Stimulated activated CD4-positive, alpha-beta T cell treated with anti-CD3 and anti-CD28 coated beads, Interleukin-1b, Interleukin-23, amount 100 ng/mL, for 1 hour (primary cell): Measurements from ENCODE around the gene TOMM7.
"Not testable (repeated sequence)": the region's sequence is repeated elsewhere in the genome, so short reads cannot be mapped to it uniquely, and the experiment has no call there.

Experiments used
- DNase-seq, 2 donors: peaks; one replicate each; pipeline ENCODE4 v3.0.0-alpha.2; 2020; ENCODE audit warnings: low read depth in 2 of 2

TOMM7 gene

DNA sequence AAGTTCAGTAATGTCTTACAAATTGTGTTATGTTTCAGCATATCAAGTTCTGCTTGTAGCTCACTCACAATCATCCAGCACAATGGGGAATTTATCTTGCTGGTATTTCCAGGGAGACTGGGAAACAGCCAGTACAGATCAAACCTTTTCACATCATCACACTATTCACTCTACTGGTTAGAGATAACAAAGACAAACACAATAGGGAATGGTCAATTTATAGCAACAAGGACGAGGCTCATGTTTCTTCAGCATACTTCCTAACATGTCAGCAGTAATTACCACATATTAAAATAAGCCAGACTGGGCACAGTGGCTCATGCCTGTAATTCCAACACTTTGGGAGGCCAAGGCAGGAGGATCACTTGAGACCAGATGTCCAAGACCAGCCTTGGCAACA is 38.3 kb downstream of the TOMM7 start:
- DNase-seq, result no peak

DNA sequence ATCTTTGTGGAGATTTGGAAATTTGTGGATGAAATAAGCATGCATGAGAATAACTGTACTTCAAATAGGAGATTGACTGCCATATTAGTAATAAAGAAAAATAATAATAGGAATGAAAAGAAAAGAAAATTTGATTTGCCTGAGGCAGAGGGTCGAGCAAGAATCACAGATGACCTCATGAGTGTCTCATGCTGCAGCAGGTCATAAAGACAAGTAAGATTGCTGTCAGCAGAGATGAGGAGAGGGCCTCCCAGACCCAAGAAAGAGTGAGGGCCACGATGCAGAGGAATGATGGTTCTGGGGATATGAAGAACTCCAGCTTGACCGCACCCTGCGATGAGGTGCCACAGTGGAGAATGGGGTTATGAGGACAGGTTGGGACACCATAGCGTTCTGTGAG is 39.2 kb downstream of the TOMM7 start:
- DNase-seq, result no peak

DNA sequence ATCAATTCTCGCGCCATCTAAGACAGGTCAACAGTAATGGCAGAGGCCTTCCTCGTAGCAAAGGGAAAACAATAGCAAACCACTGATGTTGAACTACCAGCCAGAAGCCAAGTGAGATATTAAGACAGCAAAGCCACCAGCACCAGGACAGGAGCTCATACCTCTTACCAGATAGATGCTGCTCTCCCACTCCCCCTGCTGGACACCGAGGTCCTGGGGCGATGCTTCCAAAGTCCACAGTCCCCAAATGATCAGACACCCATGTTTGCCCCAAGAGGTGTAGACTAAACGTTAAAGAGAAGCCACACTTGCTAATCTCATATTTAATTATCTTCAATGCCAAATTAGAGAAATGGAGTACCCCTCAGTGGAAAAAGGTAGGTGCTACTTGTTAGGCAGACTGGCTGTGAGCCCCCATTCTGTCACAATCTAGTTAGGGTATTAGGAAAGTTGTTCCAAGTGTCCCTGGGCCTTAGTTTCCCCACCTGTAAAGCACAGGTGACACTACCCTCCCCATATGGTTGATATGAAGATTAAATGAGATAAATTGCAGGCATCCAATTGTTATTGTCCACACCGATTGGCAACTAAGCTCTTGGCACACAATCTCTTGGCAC is 39.9 kb downstream of the TOMM7 start:
- peak; percentile 23 to 72 for DNase-seq

DNA sequence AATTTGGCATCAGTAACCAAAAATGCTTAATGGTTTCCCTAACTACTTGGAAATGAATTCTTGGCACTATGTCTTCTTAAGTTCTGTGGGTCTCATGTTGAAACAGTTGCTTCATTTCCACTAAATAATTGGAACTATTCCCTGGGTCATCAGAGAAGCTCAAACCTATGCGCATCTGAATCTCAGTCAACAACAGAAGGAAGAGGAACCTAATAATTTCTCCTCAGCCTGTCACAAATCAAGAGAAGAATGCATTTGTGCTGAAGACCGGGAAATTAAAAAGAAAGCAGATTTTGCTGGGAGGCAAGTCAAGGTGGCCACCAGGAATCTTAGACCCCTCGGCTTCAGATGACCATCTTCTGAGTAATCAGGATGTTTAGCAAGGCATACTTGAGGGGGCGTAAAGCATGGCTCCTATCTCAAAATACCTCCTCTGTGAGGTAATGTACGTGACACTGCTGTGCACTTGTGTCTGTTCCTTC is 41.4 kb downstream of the TOMM7 start:
- DNase-seq, result no peak

DNA sequence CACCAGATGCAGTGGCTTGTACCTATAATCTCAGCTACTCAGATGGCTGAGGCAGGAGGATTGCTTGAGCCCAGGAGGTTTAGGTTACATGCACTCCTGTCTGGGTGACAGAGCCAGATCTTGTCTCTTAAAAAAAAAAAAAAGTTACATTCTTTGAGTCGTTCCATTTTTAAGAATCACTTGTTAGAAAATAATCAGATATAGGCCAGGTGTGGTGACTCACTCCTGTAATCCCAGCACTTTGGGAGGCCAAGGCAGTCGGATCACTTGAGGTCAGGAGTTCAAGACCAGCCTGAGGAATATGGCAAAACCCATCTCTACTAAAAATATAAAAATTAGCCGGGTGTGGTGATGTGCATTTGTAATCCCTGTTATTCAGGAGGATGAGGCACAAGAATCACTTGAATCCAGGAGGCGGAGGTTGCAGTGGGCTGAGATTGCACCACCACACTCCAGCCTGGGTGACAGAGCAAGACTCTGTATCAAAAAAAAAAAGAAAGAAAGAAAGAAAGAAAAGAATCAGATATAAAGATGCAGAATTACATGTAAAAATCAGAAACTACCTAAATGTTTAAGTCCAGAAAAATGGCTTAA is 42.8 kb downstream of the TOMM7 start:
- DNase-seq, result not testable (repeated sequence)

DNA sequence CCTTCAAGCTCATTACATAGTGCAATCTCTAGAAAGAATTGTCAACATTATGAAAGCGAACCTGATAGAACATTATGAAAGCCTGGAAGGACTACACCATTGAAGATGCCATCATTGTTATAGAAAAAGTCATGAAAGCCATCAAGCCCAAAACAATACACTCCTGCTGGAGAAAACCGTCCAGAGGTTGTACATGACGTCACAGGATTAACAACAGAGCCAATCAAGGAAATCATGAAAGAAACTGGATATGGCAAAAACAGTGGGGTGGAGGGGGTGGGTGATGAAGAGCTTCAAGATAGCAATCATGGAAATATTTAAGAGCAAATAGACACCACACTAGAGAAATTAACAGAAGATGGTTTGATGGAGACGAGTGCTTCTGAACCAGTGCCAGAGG is 45.7 kb downstream of the TOMM7 start:
- no peak for DNase-seq

DNA sequence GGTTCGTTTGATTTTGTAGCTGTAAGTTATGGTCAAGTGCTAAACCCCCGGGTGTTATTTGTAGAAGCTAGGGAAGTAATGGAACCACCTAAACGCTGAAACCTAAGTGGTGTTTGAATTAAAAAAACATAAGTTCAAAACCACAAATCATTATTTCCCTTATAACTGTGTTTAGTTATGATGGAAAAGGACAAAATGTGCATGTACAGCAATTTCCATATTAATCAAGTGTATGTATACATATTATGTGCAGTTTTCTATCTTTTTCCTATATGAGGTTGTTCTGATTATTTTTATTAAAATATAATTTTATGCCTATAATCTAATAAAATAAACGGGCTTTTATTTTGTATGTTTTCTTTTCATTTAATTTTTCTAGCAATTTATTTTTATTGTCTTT is 49.8 kb downstream of the TOMM7 start:
- DNase-seq, result no peak

DNA sequence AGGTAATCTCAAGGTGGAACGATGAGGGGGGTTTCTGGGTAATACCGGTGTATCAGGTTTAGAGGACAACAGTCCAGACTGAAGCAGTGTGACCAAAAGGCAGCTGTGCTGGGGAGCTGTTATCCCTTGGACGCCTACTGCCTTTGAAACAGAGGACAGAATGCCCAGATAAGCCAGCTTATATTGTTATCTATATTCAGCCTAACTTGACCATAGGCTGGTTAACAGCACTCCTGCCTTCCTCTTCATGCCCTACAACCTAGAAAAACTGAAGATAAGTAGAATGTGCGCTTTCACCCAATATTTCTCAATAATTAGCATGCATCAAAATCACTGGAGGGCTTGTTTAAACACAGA is 50.8 kb downstream of the TOMM7 start:
- DNase-seq, result no peak

DNA sequence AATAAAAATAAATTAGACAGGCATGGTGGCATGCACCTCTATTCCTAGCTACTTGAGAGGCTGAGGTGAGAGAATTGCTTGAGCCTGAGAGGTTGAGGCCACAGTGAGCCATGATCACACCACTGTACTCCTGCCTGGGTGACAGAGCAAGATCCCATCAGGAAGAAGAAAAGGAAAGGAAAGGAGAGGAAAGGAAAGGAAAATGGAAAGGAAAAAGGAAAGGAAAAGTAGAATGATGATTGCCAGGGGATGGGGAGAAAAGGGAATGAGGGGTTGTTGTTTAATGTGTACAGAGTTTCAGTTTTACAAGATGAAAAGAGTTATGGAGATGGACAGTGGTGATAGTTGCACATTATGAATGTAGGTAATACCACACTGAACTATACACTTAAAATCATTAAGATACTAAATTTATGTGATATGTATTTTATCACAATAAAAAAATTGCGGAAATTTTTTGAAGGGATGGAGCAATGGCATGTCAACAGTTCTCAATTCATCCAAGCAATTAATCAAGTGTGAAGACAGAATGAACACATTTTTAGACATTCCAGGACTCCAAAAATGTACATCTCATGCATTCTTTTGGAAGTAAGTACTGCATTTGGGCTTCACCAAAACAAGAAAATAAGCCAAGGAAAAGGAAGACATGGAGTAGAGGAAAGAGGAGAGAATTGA is 51.3 kb downstream of the TOMM7 start:
- DNase-seq, result no peak

DNA sequence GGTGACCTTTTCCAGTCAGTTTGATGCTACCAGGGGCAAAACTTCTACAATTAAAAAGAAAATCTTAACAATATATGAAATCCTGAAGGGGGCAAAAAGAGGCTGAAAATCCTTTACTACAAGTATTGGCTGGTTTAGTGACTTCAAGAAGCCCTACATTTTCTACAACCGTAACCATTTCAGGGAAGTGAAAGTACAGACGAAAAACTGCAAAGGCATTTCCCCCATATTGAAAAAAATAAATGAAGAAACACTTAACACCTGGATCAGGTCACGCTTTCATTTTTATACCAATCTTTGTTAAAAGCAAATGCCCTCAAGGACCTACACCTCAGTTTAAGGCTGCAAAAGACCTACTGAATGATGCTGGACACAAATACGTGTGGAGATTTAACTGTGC is 57.0 kb downstream of the TOMM7 start:
- DNase-seq, result no peak
